ENCODE measurements around the gene SGO2. TPM values are rescaled to one million over a fixed set of nuclear protein-coding genes. Genes with fewer than 3 reads are reported as not detected.

Gene SGO2
- total and polyA plus RNA-seq, 3 donors from 2014 or later: 11.9 to 46.0 (median 25.1) TPM

DNA sequence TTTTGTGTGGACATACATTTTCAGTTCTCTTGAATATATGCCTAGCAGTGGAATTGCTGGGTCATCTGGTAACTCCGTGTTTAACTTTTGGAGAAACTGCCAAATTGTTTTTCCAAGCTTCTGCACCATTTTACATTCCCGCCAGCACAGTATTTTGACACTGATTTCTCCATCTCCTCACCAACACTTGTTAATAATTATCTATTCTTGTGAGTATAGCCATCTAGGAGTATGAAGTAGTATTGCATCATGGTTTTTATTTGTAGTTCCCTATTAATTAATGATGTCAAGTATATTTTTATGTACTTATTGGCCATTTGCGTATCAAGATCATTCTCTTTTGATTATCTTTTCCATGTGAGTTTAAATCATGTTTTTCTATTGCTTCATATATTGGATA lies 41.9 kb downstream of the SGO2 start:
- 92 to 93% methylated on average over 3 of the region's 3 CpGs for WGBS, 2 donors
- DNase-seq: no peak
- H3K9me3 ChIP-seq: no peaks in the 10 kb centered on the region
- H3K4me3 ChIP-seq: no peak overlapping the region
- intact Hi-C loops (cut with DNase I; ENCODE audit: low total_unique reads): no loop called here
- TF ChIP-seq POLR2A (IDR thresholded peaks at IDR 0.05): no peak
- TF ChIP-seq, protein P1, sequence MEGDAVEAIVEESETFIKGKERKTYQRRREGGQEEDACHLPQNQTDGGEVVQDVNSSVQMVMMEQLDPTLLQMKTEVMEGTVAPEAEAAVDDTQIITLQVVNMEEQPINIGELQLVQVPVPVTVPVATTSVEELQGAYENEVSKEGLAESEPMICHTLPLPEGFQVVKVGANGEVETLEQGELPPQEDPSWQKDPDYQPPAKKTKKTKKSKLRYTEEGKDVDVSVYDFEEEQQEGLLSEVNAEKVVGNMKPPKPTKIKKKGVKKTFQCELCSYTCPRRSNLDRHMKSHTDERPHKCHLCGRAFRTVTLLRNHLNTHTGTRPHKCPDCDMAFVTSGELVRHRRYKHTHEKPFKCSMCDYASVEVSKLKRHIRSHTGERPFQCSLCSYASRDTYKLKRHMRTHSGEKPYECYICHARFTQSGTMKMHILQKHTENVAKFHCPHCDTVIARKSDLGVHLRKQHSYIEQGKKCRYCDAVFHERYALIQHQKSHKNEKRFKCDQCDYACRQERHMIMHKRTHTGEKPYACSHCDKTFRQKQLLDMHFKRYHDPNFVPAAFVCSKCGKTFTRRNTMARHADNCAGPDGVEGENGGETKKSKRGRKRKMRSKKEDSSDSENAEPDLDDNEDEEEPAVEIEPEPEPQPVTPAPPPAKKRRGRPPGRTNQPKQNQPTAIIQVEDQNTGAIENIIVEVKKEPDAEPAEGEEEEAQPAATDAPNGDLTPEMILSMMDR (IDR thresholded peaks at IDR 0.05): no peak
- no peaks in the 10 kb centered on the region for H3K36me3 ChIP-seq (ENCODE audit: low read depth, missing control alignments)
- no peak overlapping the region for H3K27ac ChIP-seq
- H3K4me1 ChIP-seq: no peaks in the 10 kb centered on the region
- H3K27me3 ChIP-seq: no peaks in the 10 kb centered on the region

DNA sequence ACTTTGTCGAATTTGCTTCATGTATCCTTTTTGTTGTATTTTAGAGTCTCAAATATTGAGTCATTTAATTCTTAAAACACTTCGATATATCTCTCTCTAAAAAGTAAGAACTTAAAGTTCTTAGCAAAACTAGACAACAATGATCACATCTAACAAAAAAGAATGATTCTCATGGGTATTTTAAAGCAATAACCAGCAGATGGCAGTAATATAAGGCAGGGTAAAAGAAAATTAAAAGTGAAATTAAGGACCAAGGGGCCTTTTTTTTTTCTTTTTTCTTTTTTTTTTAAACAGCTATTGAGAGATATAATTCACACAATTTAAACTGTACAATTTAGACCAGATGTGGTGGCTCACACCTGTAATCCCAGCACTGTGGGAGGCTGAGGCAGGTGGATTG lies 50.0 kb downstream of the SGO2 start:
- H3K4me1 ChIP-seq: no peaks in the 10 kb centered on the region
- H3K4me3 ChIP-seq: no peak overlapping the region
- TF ChIP-seq POLR2A (IDR thresholded peaks at IDR 0.05): no peak
- TF ChIP-seq, protein P1 (IDR thresholded peaks at IDR 0.05): peak in 1 of 3 experiments; percentile 18
- H3K36me3 ChIP-seq (ENCODE audit: low read depth, missing control alignments): no peaks in the 10 kb centered on the region
- intact Hi-C loops (cut with DNase I; ENCODE audit: low total_unique reads): no loop called here
- no peak for DNase-seq
- WGBS, 2 donors: 86 to 92% methylated on average over 2 of the region's 2 CpGs
- no peaks in the 10 kb centered on the region for H3K9me3 ChIP-seq
- no peaks in the 10 kb centered on the region for H3K27me3 ChIP-seq
- no peak overlapping the region for H3K27ac ChIP-seq

DNA sequence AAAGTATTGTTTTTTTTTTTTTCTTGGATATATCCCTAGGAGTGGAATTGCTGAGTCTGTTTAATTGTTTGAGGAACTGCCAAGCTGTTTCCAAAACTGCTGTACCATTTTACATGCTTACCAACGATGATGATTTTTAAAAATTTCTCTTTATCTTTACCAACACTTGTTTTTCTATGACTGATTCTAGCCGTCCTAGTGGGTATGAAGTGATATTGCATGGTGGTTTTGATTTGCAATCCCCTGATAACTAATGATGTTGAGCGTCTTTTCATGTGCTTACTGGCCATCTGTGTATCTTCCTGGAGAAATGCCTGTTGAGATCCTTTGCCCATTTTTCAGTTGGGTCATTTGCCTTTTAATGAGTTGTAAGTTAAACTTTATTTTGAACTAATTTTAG lies 51.0 kb downstream of the SGO2 start:
- no peaks in the 10 kb centered on the region for H3K36me3 ChIP-seq (ENCODE audit: low read depth, missing control alignments)
- DNase-seq: no peak
- no peaks in the 10 kb centered on the region for H3K27me3 ChIP-seq
- H3K4me3 ChIP-seq: no peak overlapping the region
- no peaks in the 10 kb centered on the region for H3K9me3 ChIP-seq
- no peak overlapping the region for H3K27ac ChIP-seq
- 88 to 93% methylated on average over 3 of the region's 3 CpGs for WGBS, 2 donors
- intact Hi-C loops (cut with DNase I; ENCODE audit: low total_unique reads): no loop called here
- no peaks in the 10 kb centered on the region for H3K4me1 ChIP-seq
- no peak for TF ChIP-seq POLR2A (IDR thresholded peaks at IDR 0.05)
- TF ChIP-seq, protein P1 (IDR thresholded peaks at IDR 0.05): no peak

GRCh38 chr2:200578778-200579177 lies 52.8 kb downstream of the SGO2 start:
- H3K27ac ChIP-seq: no peak overlapping the region
- H3K4me1 ChIP-seq: no peaks in the 10 kb centered on the region
- 62 to 66% methylated on average over 1 of the region's 1 CpG for WGBS, 2 donors
- TF ChIP-seq POLR2A (IDR thresholded peaks at IDR 0.05): no peak
- TF ChIP-seq, protein P1 (IDR thresholded peaks at IDR 0.05): peak; percentile 31 to 55 (median 51)
- no peaks in the 10 kb centered on the region for H3K9me3 ChIP-seq
- DNase-seq: no peak
- H3K27me3 ChIP-seq: no peaks in the 10 kb centered on the region
- intact Hi-C loops (cut with DNase I; ENCODE audit: low total_unique reads): no loop called here
- H3K4me3 ChIP-seq: no peak overlapping the region
- H3K36me3 ChIP-seq (ENCODE audit: low read depth, missing control alignments): no peaks in the 10 kb centered on the region

- DNase-seq: no peak
- Histone ChIP-seq H3K27me3 (no peaks in the 10 kb centered on the region), H3K27ac (no peak overlapping the region), H3K4me1 (peaks cover 14% of the 10 kb centered on the region), H3K4me3 (no peak overlapping the region), H3K9me3 (no peaks in the 10 kb centered on the region), H3K36me3 (ENCODE audit: low read depth, missing control alignments) (no peaks in the 10 kb centered on the region)
- WGBS, 2 donors: 80 to 88% methylated on average over 3 of the region's 3 CpGs
- intact Hi-C loops (cut with DNase I; ENCODE audit: low total_unique reads): loop anchor here (10.0 kb wide), 1 partner anchor 110 kb away; no protein-coding TSS in a partner anchor
- TF ChIP-seq, protein P1 (IDR thresholded peaks at IDR 0.05): no peak
- TF ChIP-seq POLR2A (IDR thresholded peaks at IDR 0.05): no peak
Observed at GRCh38 chr2:200584639-200585038, 58.6 kb downstream of the SGO2 start.
